ENCODE measurements around the gene PLXNA4. TPM values are rescaled to one million over a fixed set of nuclear protein-coding genes. Genes with fewer than 3 reads are reported as not detected.
A peak's percentile ranks its signal among the peaks of the same experiment; 100 is the strongest.

Gene PLXNA4
- total RNA-seq, 1 experiment from 2014 or later: not detected

GRCh38 chr7:132580717-132581285 is 4.5 kb upstream of the PLXNA4 start:
- peak; percentile 78 for DNase-seq (ENCODE audit: unreplicated experiment)
- intact Hi-C loops (cut with micrococcal nuclease): loop anchor here (1.0 to 5.0 kb wide), 4 partner anchors 186 to 892 kb away; no protein-coding TSS in a partner anchor
- peak; percentile 64 for TF ChIP-seq CTCF (IDR thresholded peaks at IDR 0.05; ENCODE audit: unreplicated experiment)
- Mint-ChIP-seq H3K36me3 (ENCODE audit: insufficient read depth, unreplicated experiment) (no peaks in the 10 kb centered on the region), H3K27ac (ENCODE audit: low read depth, unreplicated experiment) (no peak overlapping the region), H3K4me1 (ENCODE audit: insufficient read depth, unreplicated experiment) (no peaks in the 10 kb centered on the region), H3K4me3 (ENCODE audit: unreplicated experiment) (no peak overlapping the region), H3K27me3 (ENCODE audit: insufficient read depth, unreplicated experiment) (peaks cover 32% of the 10 kb centered on the region), H3K9me3 (ENCODE audit: unreplicated experiment) (no peaks in the 10 kb centered on the region)
- POLR2A ChIA-PET: interaction anchor here (0.5 to 1.3 kb wide), 5 partner anchors 23 to 1444 kb away, joined by 3 read pairs; no protein-coding TSS in a partner anchor
- CTCF ChIA-PET: interaction anchor here (0.6 to 3.2 kb wide), 47 partner anchors 9 to 1832 kb away, joined by 3 to 32 read pairs (median 4); no protein-coding TSS in a partner anchor
- no TSS peak for BruUV-seq (replicated peaks)

DNA sequence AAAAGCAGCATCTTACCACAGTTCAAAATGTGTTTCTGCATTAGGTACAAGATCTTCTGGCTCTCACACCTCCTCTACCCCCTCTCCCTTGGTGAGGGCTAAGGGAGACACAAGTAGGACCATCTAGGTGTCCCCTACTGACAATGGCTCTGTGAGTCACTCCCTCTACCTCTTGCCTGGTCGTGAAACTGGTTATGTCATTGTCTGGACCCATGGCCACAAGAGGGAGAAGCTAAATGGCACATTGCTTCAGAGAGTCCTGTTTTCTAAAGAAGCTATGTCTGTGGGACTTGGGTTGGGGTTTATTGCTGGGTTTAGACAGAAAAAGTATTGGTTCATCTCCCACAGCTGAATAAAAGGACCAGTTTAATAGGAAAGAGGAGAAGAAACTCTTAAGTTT is 4.0 kb upstream of the PLXNA4 start:
- H3K4me1 Mint-ChIP-seq (ENCODE audit: insufficient read depth, unreplicated experiment): no peaks in the 10 kb centered on the region
- intact Hi-C loops (cut with micrococcal nuclease): loop anchor here (1.0 to 5.0 kb wide), 4 partner anchors 186 to 891 kb away; no protein-coding TSS in a partner anchor
- peak; percentile 14 for DNase-seq (ENCODE audit: unreplicated experiment)
- ChIA-PET CTCF (interaction anchor here (0.6 to 3.2 kb wide), 51 partner anchors 10 to 1833 kb away, joined by 3 to 32 read pairs (median 4); no protein-coding TSS in a partner anchor), POLR2A (interaction anchor here (0.5 to 1.3 kb wide), 5 partner anchors 23 to 1444 kb away, joined by 3 read pairs; no protein-coding TSS in a partner anchor)
- BruUV-seq (replicated peaks): no TSS peak
- H3K27me3 Mint-ChIP-seq (ENCODE audit: insufficient read depth, unreplicated experiment): peaks cover 32% of the 10 kb centered on the region
- H3K36me3 Mint-ChIP-seq (ENCODE audit: insufficient read depth, unreplicated experiment): no peaks in the 10 kb centered on the region
- no peak overlapping the region for H3K27ac Mint-ChIP-seq (ENCODE audit: low read depth, unreplicated experiment)
- no peaks in the 10 kb centered on the region for H3K9me3 Mint-ChIP-seq (ENCODE audit: unreplicated experiment)
- no peak overlapping the region for H3K4me3 Mint-ChIP-seq (ENCODE audit: unreplicated experiment)
- TF ChIP-seq CTCF (IDR thresholded peaks at IDR 0.05; ENCODE audit: unreplicated experiment): no peak

DNA sequence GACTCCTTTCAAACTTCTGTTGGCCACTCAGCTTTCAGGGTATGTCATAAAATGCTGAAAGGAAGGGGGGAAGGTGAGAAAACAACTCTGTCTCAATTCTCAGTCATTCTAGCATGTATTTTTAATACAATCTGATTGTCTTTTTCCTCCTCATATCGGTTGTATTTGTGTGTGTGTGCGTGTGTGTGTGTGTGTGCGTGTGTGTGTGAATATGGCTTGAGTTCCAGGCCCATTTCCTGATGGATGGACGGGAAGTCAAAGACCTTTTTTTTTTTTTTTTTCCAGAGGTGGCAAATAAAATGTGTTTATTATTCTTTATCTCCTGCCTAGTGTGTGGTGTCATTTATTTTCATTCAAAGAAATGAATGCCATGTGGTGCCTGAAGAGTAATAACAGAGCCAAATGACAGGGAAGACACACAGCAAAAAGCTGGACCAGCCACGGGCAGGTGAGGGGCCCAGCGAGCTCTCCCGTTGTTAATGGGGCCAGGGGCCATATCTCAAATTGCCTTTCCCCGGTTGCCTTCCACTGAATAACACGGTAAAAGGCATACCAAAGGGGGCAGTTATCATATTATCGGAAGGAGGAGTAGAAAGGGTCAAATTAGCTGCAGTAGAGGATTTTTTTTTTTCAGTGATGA is 3.1 kb upstream of the PLXNA4 start:
- Mint-ChIP-seq H3K27ac (ENCODE audit: low read depth, unreplicated experiment) (no peak overlapping the region), H3K9me3 (ENCODE audit: unreplicated experiment) (no peaks in the 10 kb centered on the region), H3K27me3 (ENCODE audit: insufficient read depth, unreplicated experiment) (peaks cover 34% of the 10 kb centered on the region), H3K4me1 (ENCODE audit: insufficient read depth, unreplicated experiment) (no peaks in the 10 kb centered on the region), H3K36me3 (ENCODE audit: insufficient read depth, unreplicated experiment) (no peaks in the 10 kb centered on the region), H3K4me3 (ENCODE audit: unreplicated experiment) (no peak overlapping the region)
- ChIA-PET CTCF (interaction anchor here (0.6 to 3.2 kb wide), 25 partner anchors 9 to 1519 kb away, joined by 3 to 32 read pairs (median 3); no protein-coding TSS in a partner anchor), POLR2A (interaction anchor here (0.7 kb wide), 1 partner anchor 614 kb away, joined by 5 read pairs; no protein-coding TSS in a partner anchor)
- no TSS peak for BruUV-seq (replicated peaks)
- TF ChIP-seq CTCF (IDR thresholded peaks at IDR 0.05; ENCODE audit: unreplicated experiment): no peak
- intact Hi-C loops (cut with micrococcal nuclease): no loop called here
- no peak for DNase-seq (ENCODE audit: unreplicated experiment)

DNA sequence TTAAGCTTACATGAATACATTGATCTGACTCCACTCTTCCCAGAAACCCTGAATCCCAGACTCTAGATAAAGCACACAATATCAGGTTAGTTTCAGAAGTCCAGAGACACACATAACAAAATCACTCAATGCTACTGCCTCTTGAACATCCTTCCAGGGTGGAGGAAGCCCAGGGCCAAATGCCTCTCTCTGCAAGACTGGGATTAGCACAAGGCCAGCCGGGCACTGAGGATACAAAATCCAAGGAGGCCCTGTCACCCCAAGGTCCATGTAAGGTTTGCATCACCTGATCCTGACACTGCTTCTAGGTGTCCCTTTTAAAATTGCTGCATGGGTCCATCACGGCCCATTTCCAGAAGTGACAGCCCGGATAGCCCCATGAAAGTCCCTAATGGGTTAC is 2.6 kb upstream of the PLXNA4 start:
- TF ChIP-seq CTCF (IDR thresholded peaks at IDR 0.05; ENCODE audit: unreplicated experiment): no peak
- Mint-ChIP-seq H3K27me3 (ENCODE audit: insufficient read depth, unreplicated experiment) (peaks cover 39% of the 10 kb centered on the region), H3K4me3 (ENCODE audit: unreplicated experiment) (no peak overlapping the region), H3K36me3 (ENCODE audit: insufficient read depth, unreplicated experiment) (no peaks in the 10 kb centered on the region), H3K27ac (ENCODE audit: low read depth, unreplicated experiment) (no peak overlapping the region), H3K4me1 (ENCODE audit: insufficient read depth, unreplicated experiment) (no peaks in the 10 kb centered on the region), H3K9me3 (ENCODE audit: unreplicated experiment) (no peaks in the 10 kb centered on the region)
- CTCF ChIA-PET: interaction anchor here (0.6 to 3.2 kb wide), 6 partner anchors 35 to 1520 kb away, joined by 3 to 32 read pairs (median 4); no protein-coding TSS in a partner anchor
- POLR2A ChIA-PET: no interaction called here
- BruUV-seq (replicated peaks): no TSS peak
- no peak for DNase-seq (ENCODE audit: unreplicated experiment)
- intact Hi-C loops (cut with micrococcal nuclease): no loop called here
